A549 (cell line): ENCODE results near the gene DSCAML1. TPM values are rescaled to one million over a fixed set of nuclear protein-coding genes. Genes with fewer than 3 reads are reported as not detected.
A peak's percentile ranks its signal among the peaks of the same experiment; 100 is the strongest.

Experiments
- ATAC-seq, 2 experiments: fragments of 200-7000 bp in 1 of 2; fragments of >200 bp in 1 of 2; cut with Nextera tagmentation in 1 of 2; cut with Tn5 transposase in 1 of 2; 3 replicates each; pipeline versions ENCODE4 v1.8.0 to v1.9.1; 2018 to 2020; ENCODE audit warnings: mild to moderate bottlenecking in 1 of 2, moderate library complexity in 1 of 2
- CTCF ChIA-PET: fragments of 300-600 bp; sonication (Branson Sonifier 250); formaldehyde crosslinking; extraction: SDS; loops from one replicate; lab custom pipeline; 2021; ENCODE audit warnings: antibody characterized with exemption, inconsistent platforms; lab: Yijun Ruan, JAX
- POLR2A ChIA-PET: fragments of 350-600 bp; formaldehyde crosslinking; extraction: SDS; loops from one replicate; lab custom pipeline; 2021; ENCODE audit warnings: antibody characterized with exemption, inconsistent platforms; lab: Yijun Ruan, JAX
- DNase-seq, 2 experiments: peaks; one replicate each; pipeline versions ENCODE4 v3.0.0 to v3.0.0-alpha.2; 2011 to 2016; ENCODE audit warnings: low read depth in 1 of 2, low spot score in 1 of 2
- FAIRE-seq: peaks from 2 replicates; lab custom pipeline; 2011; peaks lifted over from hg19 to GRCh38; lab: Jason Lieb, UNC
- H3K27ac ChIP-seq, 2 experiments: fragments of >200 bp; sonication (Bioruptor Twin); formaldehyde crosslinking; 3 replicates each; pipeline ENCODE4 v1.5.1; 2016 to 2017
- H3K4me1 ChIP-seq: fragments of >200 bp; sonication (Bioruptor Twin); formaldehyde crosslinking; 3 replicates; pipeline ENCODE4 v1.6.1; 2016
- H3K4me2 ChIP-seq: fragments of >200 bp; sonication (Bioruptor Twin); formaldehyde crosslinking; 3 replicates; pipeline ENCODE4 v1.6.1; 2016
- H3K4me3 ChIP-seq: fragments of >200 bp; sonication (Bioruptor Twin); formaldehyde crosslinking; 3 replicates; pipeline ENCODE4 v1.5.1; 2016
- H3K9me3 ChIP-seq: fragments of >200 bp; sonication (Bioruptor Twin); formaldehyde crosslinking; 3 replicates; pipeline ENCODE4 v1.6.1; 2016
- CBX8 ChIP-seq: fragments of 200-600 bp; sonication (generic); IDR thresholded peaks from 2 replicates; pipeline ENCODE4 v1.6.1; 2016
- CEBPB ChIP-seq, 2 experiments: fragments of >200 bp in 1 of 2; sonication (Bioruptor Twin) in 1 of 2; formaldehyde crosslinking in 1 of 2; IDR thresholded peaks; 2 replicates each; pipeline ENCODE4 v1.6.1; 2012 to 2016
- CHD4 ChIP-seq: fragments of 200-600 bp; sonication (generic); IDR thresholded peaks from 2 replicates; pipeline ENCODE4 v1.6.1; 2016; ENCODE audit warnings: antibody characterized with exemption, mild to moderate bottlenecking, borderline replicate concordance
- EHMT2 ChIP-seq: fragments of 200-600 bp; sonication (generic); IDR thresholded peaks from 2 replicates; pipeline ENCODE4 v1.6.1; 2016; ENCODE audit warnings: antibody characterized with exemption, low read depth, mild to moderate bottlenecking, moderate library complexity
- FOSB ChIP-seq: fragments of 250-450 bp; sonication (Bioruptor Pico); IDR thresholded peaks from 2 replicates; pipeline ENCODE4 v1.5.0; 2020; ENCODE audit warnings: mild to moderate bottlenecking, moderate library complexity
- HDAC2 ChIP-seq: fragments of 200-600 bp; sonication (generic); IDR thresholded peaks from 2 replicates; pipeline ENCODE4 v1.6.1; 2016
- HOXB13 ChIP-seq: fragments of 250-450 bp; sonication (Bioruptor Pico); IDR thresholded peaks from 2 replicates; pipeline ENCODE4 v1.5.0; 2020; ENCODE audit warnings: low read depth, mild to moderate bottlenecking, moderate library complexity
- HOXB5 ChIP-seq: fragments of 250-450 bp; sonication (Bioruptor Pico); IDR thresholded peaks from 2 replicates; pipeline ENCODE4 v1.5.0; 2020; ENCODE audit warnings: mild to moderate bottlenecking, moderate library complexity
- JUN ChIP-seq, 2 experiments: fragments of >200 bp; sonication (Bioruptor Twin); formaldehyde crosslinking; IDR thresholded peaks; 2 replicates in 1 of 2; 3 replicates in 1 of 2; pipeline ENCODE4 v1.6.1; 2016 to 2017
- JUNB ChIP-seq: fragments of >200 bp; sonication (Bioruptor Twin); formaldehyde crosslinking; IDR thresholded peaks from 2 replicates; pipeline ENCODE4 v1.6.1; 2016
- KDM1A ChIP-seq: fragments of 200-600 bp; sonication (generic); IDR thresholded peaks from 2 replicates; pipeline ENCODE4 v1.6.1; 2016; ENCODE audit warnings: low read depth, mild to moderate bottlenecking
- KDM5A ChIP-seq: fragments of 200-600 bp; sonication (generic); IDR thresholded peaks from 2 replicates; pipeline ENCODE4 v1.6.1; 2016; ENCODE audit warnings: antibody characterized with exemption, mild to moderate bottlenecking
- MYC ChIP-seq: IDR thresholded peaks from 2 replicates; pipeline ENCODE4 v1.6.1; 2012; ENCODE audit warnings: mild to moderate bottlenecking, inconsistent platforms, low read length, improper control_type of control experiment, borderline replicate concordance
- NFE2L2 ChIP-seq: fragments of 150-350 bp; conservative IDR thresholded peaks from 2 replicates; pipeline ENCODE4 v1.6.1; 2014; ENCODE audit warnings: low read length
- NR3C1 ChIP-seq: fragments of >200 bp; sonication (Bioruptor Twin); formaldehyde crosslinking; IDR thresholded peaks from 3 replicates; pipeline ENCODE4 v1.6.1; 2017
- POLR2A ChIP-seq: IDR thresholded peaks from 2 replicates; pipeline ENCODE4 v1.6.1; 2012; ENCODE audit warnings: mild to moderate bottlenecking, low read length
- RAD21 ChIP-seq, 2 experiments: fragments of >200 bp in 1 of 2; sonication (Bioruptor Twin) in 1 of 2; formaldehyde crosslinking in 1 of 2; IDR thresholded peaks in 1 of 2; conservative IDR thresholded peaks in 1 of 2; 2 replicates in 1 of 2; 3 replicates in 1 of 2; pipeline ENCODE4 v1.6.1; 2012 to 2018; ENCODE audit warnings: inconsistent platforms in 1 of 2
- RARB ChIP-seq: fragments of 250-450 bp; sonication (Bioruptor Pico); IDR thresholded peaks from 2 replicates; pipeline ENCODE4 v1.8.0; 2021; ENCODE audit warnings: mild to moderate bottlenecking, moderate library complexity
- RFX5 ChIP-seq: fragments of 450-650 bp; IDR thresholded peaks from 2 replicates; pipeline ENCODE4 v1.7.1; 2014; ENCODE audit warnings: antibody characterized with exemption, mild to moderate bottlenecking, moderate library complexity
- RNF2 ChIP-seq: fragments of 200-600 bp; sonication (generic); IDR thresholded peaks from 2 replicates; pipeline ENCODE4 v1.6.1; 2016; ENCODE audit warnings: low read depth, mild to moderate bottlenecking, antibody characterized with exemption, moderate library complexity, borderline replicate concordance
- SMC3 ChIP-seq: fragments of >200 bp; sonication (Bioruptor Twin); formaldehyde crosslinking; IDR thresholded peaks from 3 replicates; pipeline ENCODE4 v1.6.1; 2018; ENCODE audit warnings: inconsistent platforms
- SREBF2 ChIP-seq: fragments of 450-650 bp; IDR thresholded peaks from 2 replicates; pipeline ENCODE4 v1.6.1; 2014; ENCODE audit warnings: mild to moderate bottlenecking, moderate library complexity
- TFCP2L1 ChIP-seq: fragments of 250-450 bp; sonication (Bioruptor Pico); IDR thresholded peaks from 2 replicates; pipeline ENCODE4 v1.5.0; 2021; ENCODE audit warnings: mild to moderate bottlenecking
- ZC3H11A ChIP-seq: fragments of 450-650 bp; IDR thresholded peaks from 2 replicates; pipeline ENCODE4 v1.6.1; 2014; ENCODE audit warnings: antibody characterized with exemption, mild to moderate bottlenecking
- ZNF302 ChIP-seq: fragments of 250-450 bp; sonication (Bioruptor Pico); IDR thresholded peaks from 2 replicates; pipeline ENCODE4 v1.9.0; 2021; ENCODE audit warnings: inconsistent platforms, mild to moderate bottlenecking, moderate library complexity
- whole genome bisulfite sequencing: methylation state at CpG from one replicate; pipeline ENCODE4 v1.1.6; 2017; ENCODE audit errors: missing lambda C conversion rate; 5-methylcytosine and 5-hydroxymethylcytosine counted together
- polyA plus RNA-seq, 4 experiments: library from polyadenylated mRNA; depleted of rRNA in 3 of 4; stranded (reverse); fragments of >200 nt; fragmentation: RNase III in 1 of 4; extraction: RNeasy Plus Mini Kit Qiagen cat#74134 plus additional on column Dnase treatment in 1 of 4; gene quantifications; 2 replicates in 3 of 4; 3 replicates in 1 of 4; pipeline ENCODE4 v1.2.3, GENCODE V29; 2011 to 2017
- TF ChIP-seq, protein P1 (sequence below): fragments of >200 bp; sonication (Bioruptor Twin); formaldehyde crosslinking; IDR thresholded peaks from 3 replicates; pipeline ENCODE4 v1.5.1; 2016
- TF ChIP-seq, protein P2 (sequence below): fragments of 250-450 bp; sonication (Bioruptor Pico); IDR thresholded peaks from 2 replicates; pipeline ENCODE4 v1.5.0; 2021; ENCODE audit warnings: mild to moderate bottlenecking, moderate library complexity, borderline replicate concordance
- TF ChIP-seq, protein P3 (sequence below): fragments of >200 bp; sonication (Bioruptor Twin); formaldehyde crosslinking; IDR thresholded peaks from 2 replicates; pipeline ENCODE4 v1.6.1; 2016
- TF ChIP-seq, protein P4 (sequence below): fragments of 200-600 bp; sonication (generic); IDR thresholded peaks from 2 replicates; pipeline ENCODE4 v1.6.1; 2016; ENCODE audit warnings: antibody characterized with exemption, mild to moderate bottlenecking, moderate library complexity
- TF ChIP-seq, protein P5 (sequence below): IDR thresholded peaks from 2 replicates; pipeline ENCODE4 v1.6.1; 2012

DSCAML1 gene
- polyA plus RNA-seq, 2 of the 4 experiments (the other 2 are of a cell fraction), result 0.12 to 0.31 TPM

DNA sequence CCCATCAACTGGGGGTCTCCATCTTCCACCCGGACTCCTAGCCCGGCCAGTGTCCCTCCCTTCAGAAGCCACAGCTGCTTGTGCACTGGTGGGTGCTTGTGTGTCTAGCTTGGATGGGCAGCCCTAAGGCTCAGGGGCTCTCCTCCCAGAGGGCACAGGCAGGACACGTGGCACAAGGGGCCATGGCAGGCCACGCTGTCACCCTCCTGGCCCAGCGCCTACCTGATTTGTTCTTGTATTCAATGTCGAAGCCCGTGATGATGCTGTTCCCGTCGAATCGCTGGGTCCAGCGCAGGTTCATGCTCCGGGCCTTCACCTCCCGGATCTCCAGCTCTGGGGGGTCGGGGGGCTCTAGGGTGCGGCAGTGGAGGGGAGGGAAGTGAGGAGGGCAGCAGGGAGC, 316.8 kb downstream of the DSCAML1 start:
- H3K4me3 ChIP-seq, result no peak overlapping the region
- H3K4me1 ChIP-seq, result no peaks in the 10 kb centered on the region
- CTCF ChIA-PET, result interaction anchor here (0.5 to 1.5 kb wide), 2 partner anchors 10 to 657 kb away, joined by 3 read pairs; no protein-coding TSS in a partner anchor
- no peak for DNase-seq
- POLR2A ChIA-PET, result no interaction called here
- no peak for FAIRE-seq
- no CpG with 5 or more reads among the region's 15 CpGs for WGBS
- no peak for ATAC-seq
- no peak overlapping the region for H3K4me2 ChIP-seq
- H3K27ac ChIP-seq, result no peak overlapping the region
- no peaks in the 10 kb centered on the region for H3K9me3 ChIP-seq
- TF ChIP-seq EHMT2 (no peak), KDM1A (no peak), RARB (CRISPR knock-in tag) (no peak), RNF2 (no peak), JUNB (no peak), HOXB5 (CRISPR knock-in tag) (no peak), SREBF2 (no peak), NR3C1 (no peak), NFE2L2 (no peak), ZNF302 (CRISPR knock-in tag) (no peak), TFCP2L1 (CRISPR knock-in tag) (no peak), KDM5A (no peak), HDAC2 (no peak), MYC (no peak), JUN (IDR thresholded peaks at IDR 0.05) (no peak)
- TF ChIP-seq, protein P1, sequence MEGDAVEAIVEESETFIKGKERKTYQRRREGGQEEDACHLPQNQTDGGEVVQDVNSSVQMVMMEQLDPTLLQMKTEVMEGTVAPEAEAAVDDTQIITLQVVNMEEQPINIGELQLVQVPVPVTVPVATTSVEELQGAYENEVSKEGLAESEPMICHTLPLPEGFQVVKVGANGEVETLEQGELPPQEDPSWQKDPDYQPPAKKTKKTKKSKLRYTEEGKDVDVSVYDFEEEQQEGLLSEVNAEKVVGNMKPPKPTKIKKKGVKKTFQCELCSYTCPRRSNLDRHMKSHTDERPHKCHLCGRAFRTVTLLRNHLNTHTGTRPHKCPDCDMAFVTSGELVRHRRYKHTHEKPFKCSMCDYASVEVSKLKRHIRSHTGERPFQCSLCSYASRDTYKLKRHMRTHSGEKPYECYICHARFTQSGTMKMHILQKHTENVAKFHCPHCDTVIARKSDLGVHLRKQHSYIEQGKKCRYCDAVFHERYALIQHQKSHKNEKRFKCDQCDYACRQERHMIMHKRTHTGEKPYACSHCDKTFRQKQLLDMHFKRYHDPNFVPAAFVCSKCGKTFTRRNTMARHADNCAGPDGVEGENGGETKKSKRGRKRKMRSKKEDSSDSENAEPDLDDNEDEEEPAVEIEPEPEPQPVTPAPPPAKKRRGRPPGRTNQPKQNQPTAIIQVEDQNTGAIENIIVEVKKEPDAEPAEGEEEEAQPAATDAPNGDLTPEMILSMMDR, result no peak
- TF ChIP-seq, protein P2, sequence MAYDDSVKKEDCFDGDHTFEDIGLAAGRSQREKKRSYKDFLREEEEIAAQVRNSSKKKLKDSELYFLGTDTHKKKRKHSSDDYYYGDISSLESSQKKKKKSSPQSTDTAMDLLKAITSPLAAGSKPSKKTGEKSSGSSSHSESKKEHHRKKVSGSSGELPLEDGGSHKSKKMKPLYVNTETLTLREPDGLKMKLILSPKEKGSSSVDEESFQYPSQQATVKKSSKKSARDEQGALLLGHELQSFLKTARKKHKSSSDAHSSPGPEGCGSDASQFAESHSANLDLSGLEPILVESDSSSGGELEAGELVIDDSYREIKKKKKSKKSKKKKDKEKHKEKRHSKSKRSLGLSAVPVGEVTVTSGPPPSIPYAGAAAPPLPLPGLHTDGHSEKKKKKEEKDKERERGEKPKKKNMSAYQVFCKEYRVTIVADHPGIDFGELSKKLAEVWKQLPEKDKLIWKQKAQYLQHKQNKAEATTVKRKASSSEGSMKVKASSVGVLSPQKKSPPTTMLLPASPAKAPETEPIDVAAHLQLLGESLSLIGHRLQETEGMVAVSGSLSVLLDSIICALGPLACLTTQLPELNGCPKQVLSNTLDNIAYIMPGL, result no peak
- TF ChIP-seq, protein P3, sequence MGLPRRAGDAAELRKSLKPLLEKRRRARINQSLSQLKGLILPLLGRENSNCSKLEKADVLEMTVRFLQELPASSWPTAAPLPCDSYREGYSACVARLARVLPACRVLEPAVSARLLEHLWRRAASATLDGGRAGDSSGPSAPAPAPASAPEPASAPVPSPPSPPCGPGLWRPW, result no peak
- TF ChIP-seq, all 56 proteins: peak for 0

DNA sequence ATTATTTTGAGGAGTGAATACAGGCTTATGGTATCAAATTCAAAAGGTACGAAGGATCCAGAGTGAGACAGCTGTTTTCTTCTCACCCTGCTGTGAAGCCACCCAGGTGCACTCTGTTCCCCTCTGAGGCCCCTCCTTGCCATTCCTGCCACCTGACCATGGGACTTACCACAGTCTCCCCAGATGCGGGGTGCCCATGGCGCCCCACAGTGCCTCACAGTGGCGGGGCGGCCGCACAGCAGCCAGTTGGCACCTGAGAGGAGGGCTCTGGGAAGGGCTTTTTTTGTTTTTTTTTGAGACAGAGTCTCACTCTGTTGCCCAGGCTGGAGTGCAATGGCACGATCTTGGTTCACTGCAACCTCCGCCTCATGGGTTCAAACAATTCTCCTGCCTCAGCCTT, 317.6 kb downstream of the DSCAML1 start:
- POLR2A ChIA-PET, result no interaction called here
- TF ChIP-seq NR3C1, result no peak
- TF ChIP-seq, protein P3, result no peak
- TF ChIP-seq, protein P2, result no peak
- no peak for TF ChIP-seq CEBPB (IDR thresholded peaks at IDR 0.05)
- TF ChIP-seq EHMT2, result no peak
- TF ChIP-seq, protein P4, sequence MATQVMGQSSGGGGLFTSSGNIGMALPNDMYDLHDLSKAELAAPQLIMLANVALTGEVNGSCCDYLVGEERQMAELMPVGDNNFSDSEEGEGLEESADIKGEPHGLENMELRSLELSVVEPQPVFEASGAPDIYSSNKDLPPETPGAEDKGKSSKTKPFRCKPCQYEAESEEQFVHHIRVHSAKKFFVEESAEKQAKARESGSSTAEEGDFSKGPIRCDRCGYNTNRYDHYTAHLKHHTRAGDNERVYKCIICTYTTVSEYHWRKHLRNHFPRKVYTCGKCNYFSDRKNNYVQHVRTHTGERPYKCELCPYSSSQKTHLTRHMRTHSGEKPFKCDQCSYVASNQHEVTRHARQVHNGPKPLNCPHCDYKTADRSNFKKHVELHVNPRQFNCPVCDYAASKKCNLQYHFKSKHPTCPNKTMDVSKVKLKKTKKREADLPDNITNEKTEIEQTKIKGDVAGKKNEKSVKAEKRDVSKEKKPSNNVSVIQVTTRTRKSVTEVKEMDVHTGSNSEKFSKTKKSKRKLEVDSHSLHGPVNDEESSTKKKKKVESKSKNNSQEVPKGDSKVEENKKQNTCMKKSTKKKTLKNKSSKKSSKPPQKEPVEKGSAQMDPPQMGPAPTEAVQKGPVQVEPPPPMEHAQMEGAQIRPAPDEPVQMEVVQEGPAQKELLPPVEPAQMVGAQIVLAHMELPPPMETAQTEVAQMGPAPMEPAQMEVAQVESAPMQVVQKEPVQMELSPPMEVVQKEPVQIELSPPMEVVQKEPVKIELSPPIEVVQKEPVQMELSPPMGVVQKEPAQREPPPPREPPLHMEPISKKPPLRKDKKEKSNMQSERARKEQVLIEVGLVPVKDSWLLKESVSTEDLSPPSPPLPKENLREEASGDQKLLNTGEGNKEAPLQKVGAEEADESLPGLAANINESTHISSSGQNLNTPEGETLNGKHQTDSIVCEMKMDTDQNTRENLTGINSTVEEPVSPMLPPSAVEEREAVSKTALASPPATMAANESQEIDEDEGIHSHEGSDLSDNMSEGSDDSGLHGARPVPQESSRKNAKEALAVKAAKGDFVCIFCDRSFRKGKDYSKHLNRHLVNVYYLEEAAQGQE, result no peak
- no peak for TF ChIP-seq RFX5
- TF ChIP-seq RAD21 (conservative IDR thresholded peaks at IDR 0.05 in 1 of 2, IDR thresholded peaks at IDR 0.05 in 1 of 2), result no peak
- TF ChIP-seq JUN (IDR thresholded peaks at IDR 0.05), result no peak
- no peak for TF ChIP-seq CHD4
- no peak for TF ChIP-seq ZC3H11A
- no peak for TF ChIP-seq CBX8
- no peak for TF ChIP-seq HOXB13
- TF ChIP-seq FOSB (CRISPR knock-in tag), result no peak
- TF ChIP-seq HOXB5 (CRISPR knock-in tag), result no peak
- TF ChIP-seq SMC3, result no peak
- TF ChIP-seq, protein P5, sequence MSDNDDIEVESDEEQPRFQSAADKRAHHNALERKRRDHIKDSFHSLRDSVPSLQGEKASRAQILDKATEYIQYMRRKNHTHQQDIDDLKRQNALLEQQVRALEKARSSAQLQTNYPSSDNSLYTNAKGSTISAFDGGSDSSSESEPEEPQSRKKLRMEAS, result no peak
- TF ChIP-seq POLR2A, result no peak
- TF ChIP-seq, all 56 proteins: peak for 0
- no peak for DNase-seq
- CTCF ChIA-PET, result interaction anchor here (1.3 kb wide), 1 partner anchor 53 kb away, joined by 5 read pairs; no protein-coding TSS in a partner anchor
- ATAC-seq, result peak in 1 of 2 experiments; percentile 46; a peak in 2 of 6 replicates
- WGBS, result 86% methylated on average over 3 of the region's 8 CpGs
- H3K4me3 ChIP-seq, result no peak overlapping the region
- no peak overlapping the region for H3K27ac ChIP-seq
- FAIRE-seq, result no peak
- H3K4me2 ChIP-seq, result no peak overlapping the region
- H3K4me1 ChIP-seq, result no peaks in the 10 kb centered on the region
- H3K9me3 ChIP-seq, result no peaks in the 10 kb centered on the region
